Heart right ventricle (tissue), 16 donors: ENCODE data around the gene TMEM234. TPM values are rescaled to one million over a fixed set of nuclear protein-coding genes. Genes with fewer than 3 reads are reported as not detected.
A peak's percentile ranks its signal among the peaks of the same experiment; 100 is the strongest.
"Not testable (repeated sequence)": the region's sequence is repeated elsewhere in the genome, so short reads cannot be mapped to it uniquely, and the experiment has no call there.

Source experiments
- ATAC-seq, 8 donors: fragments of 200-7000 bp; cut with Tn5 transposase; one replicate each; pipeline ENCODE4 v1.9.1; 2020; ENCODE audit warnings: mild to moderate bottlenecking in 8 of 8, moderate library complexity in 8 of 8, moderate number of reproducible peaks in 1 of 8
- DNase-seq, 2 donors: peaks; one replicate each; pipeline ENCODE4 v3.0.0-alpha.2; 2020
- H3K27ac ChIP-seq, 10 donors: fragments of 200-600 bp; sonication (generic) in 2 of 10; one replicate each; pipeline versions ENCODE4 v1.5.0 to v1.8.0; 2020 to 2022; ENCODE audit warnings: mild to moderate bottlenecking in 3 of 10
- H3K27me3 ChIP-seq, 7 donors: fragments of 200-600 bp; one replicate each; pipeline ENCODE4 v1.8.0; 2021 to 2022; ENCODE audit warnings: mild to moderate bottlenecking in 2 of 7
- H3K36me3 ChIP-seq, 9 donors: fragments of 200-600 bp; sonication (generic) in 1 of 9; one replicate each; pipeline versions ENCODE4 v1.5.0 to v1.8.0; 2020 to 2022; ENCODE audit warnings: mild to moderate bottlenecking in 2 of 9
- H3K4me1 ChIP-seq, 9 donors: fragments of 200-600 bp; sonication (generic) in 1 of 9; one replicate each; pipeline versions ENCODE4 v1.5.0 to v1.8.0; 2020 to 2022; ENCODE audit warnings: mild to moderate bottlenecking in 4 of 9
- H3K4me3 ChIP-seq, 10 donors: fragments of 200-600 bp; sonication (generic) in 2 of 10; one replicate each; pipeline versions ENCODE4 v1.5.0 to v1.8.0; 2020 to 2022; ENCODE audit warnings: mild to moderate bottlenecking in 7 of 10, moderate library complexity in 2 of 10
- H3K9me3 ChIP-seq, 11 donors: fragments of 200-600 bp in 10 of 11; sonication (generic) in 2 of 11; one replicate each; pipeline versions ENCODE4 v1.5.0 to v1.8.0; 2013 to 2022; ENCODE audit warnings: mild to moderate bottlenecking in 2 of 11, control low read depth in 1 of 11, moderate library complexity in 1 of 11
- WGBS, 2 donors: extraction: QIAGEN DNeasy Blood & Tissue Kit; methylation state at CpG; one replicate each; pipeline ENCODE4 v1.1.7; 2013; ENCODE audit warnings: inconsistent platforms in 1 of 2; 5-methylcytosine and 5-hydroxymethylcytosine counted together
- intact Hi-C, 10 donors: fragments of 100-400 bp; cut with DNase I; formaldehyde crosslinking; loops; one replicate each; pipeline versions ENCODE4 v1.11.1 to v1.14.2; 2022
- polyA plus RNA-seq, 2 donors: library from polyadenylated mRNA; stranded (reverse); fragments of 200-250 nt; gene quantifications; one replicate each; pipeline ENCODE4 v1.2.3, GENCODE V29; 2013
- total RNA-seq, 10 donors: library from RNA; stranded (reverse); fragmentation: NEBNext Ultra II Directional in 3 of 10; extraction: Animal tissue kit (Norgen Biotek cat#: 25700) in 3 of 10; gene quantifications; one replicate each; pipeline versions ENCODE4 v1.2.1 to v1.2.4, GENCODE V29; 2021 to 2023
- TF ChIP-seq, protein P1 (sequence below), 9 donors: fragments of 200-600 bp; sonication (generic) in 2 of 9; IDR thresholded peaks; one replicate each; pipeline versions ENCODE4 v1.5.0 to v1.8.0; 2021 to 2022; ENCODE audit warnings: antibody characterized with exemption in 9 of 9, mild to moderate bottlenecking in 5 of 9, moderate library complexity in 1 of 9
- donor health status: Arrhythmogenic right ventricular cardiomyopathy.
- donor health status: ischemic (EF 13 %, LVEDD 7.1; RV severe dilation, severe dysfunction).
- donor health status: healthy with polysubstance abuse.
- donor health status: DM: no; HTN: yes; CAD: no.
- donor health status: DM: no; HTN: no; CAD: no.
- donor health status: ischemic (EF 25% LVEDD 6.9; RV normal size, moderate dysfunction).
- donor health status: ischemic (EF 25% LVEDD 5.7; RV mildly dilated, moderate dysfunction).
- donor health status: healthy.
- donor health status: DM: yes; HTN: yes; CAD: no.
- donor health status: Ischemic cardiomyopathy.
- donor health status: ischemic (EF 35%, LVEDD 5.7; RV mildly dilated, moderate dysfunction).
- donor health status: nonischemic (EF 11% LVEDD 7.7; RV severe dilation, severe dysfunction).
- donor health status: DM: yes; HTN: yes; CAD: no.
- donor health status: PGD.
- donor health status: ischemic (EF 29% LVEDD 5.4; RV normal size, mild dysfunction).
- donor health status: nonischemic (EF 23%, LVEDD 6.1; RV moderate dilation, normal function).

TMEM234 gene
- total and polyA plus RNA-seq, 12 donors: 8.1 to 19.6 (median 11.3) TPM

DNA sequence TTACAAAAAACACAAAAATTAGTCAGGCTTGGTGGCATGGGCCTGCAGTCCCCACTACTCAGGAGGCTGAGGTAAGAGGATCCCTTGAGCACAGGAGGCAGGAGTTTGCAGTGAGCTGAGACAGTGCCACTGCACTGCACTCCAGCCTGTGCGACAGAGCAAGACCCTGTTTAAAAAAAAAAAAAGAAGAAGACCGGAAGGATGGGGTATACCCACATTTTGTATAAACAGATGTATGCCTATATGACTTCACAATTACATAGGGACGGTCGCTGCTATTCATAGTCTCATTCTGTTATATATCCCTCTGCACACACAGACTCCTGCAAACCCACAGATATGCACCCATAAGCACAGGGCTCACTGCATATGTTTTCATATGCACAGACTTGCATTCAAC lies 41.6 kb upstream of the TMEM234 start:
- WGBS, 2 donors: 90 to 91% methylated on average over 4 of the region's 4 CpGs

DNA sequence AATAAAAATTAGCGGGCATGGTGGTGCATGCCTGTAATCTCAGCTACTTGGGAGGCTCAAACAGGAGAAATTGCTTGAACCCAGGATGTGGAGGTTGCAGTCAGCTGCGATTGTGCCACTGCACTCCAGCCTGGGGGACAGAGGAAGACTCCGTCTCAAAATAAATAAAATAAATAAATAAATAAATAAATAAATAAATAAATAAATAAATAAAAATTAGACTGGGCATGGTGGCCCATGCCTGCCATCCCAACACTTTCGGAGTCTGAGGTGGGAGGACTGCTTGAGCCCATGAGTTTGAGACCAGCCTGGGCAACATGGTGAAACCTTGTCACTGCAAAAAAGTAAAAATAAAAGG lies 41.1 kb upstream of the TMEM234 start:
- 95 to 96% methylated on average over 4 of the region's 4 CpGs for WGBS, 2 donors
- ATAC-seq, H3K9me3 ChIP-seq, H3K27ac ChIP-seq, H3K27me3 ChIP-seq, DNase-seq, H3K36me3 ChIP-seq, H3K4me3 ChIP-seq, intact Hi-C loops: not testable (repeated sequence)
- peaks cover 0 to 18% (median 0%) of the 10 kb centered on the region in 9 donors for H3K4me1 ChIP-seq

More for the DNA sequence above, 41.6 kb upstream of the TMEM234 start:
- Histone ChIP-seq H3K27ac (no peak overlapping the region), H3K27me3 (no peaks in the 10 kb centered on the region), H3K36me3 (no peaks in the 10 kb centered on the region), H3K9me3 (no peaks in the 10 kb centered on the region), H3K4me3 (no peak overlapping the region), H3K4me1 (peaks cover 0 to 18% (median 0%) of the 10 kb centered on the region in 9 donors)
- DNase-seq (no peak), ATAC-seq (no peak)
- intact Hi-C loops: no loop called here
- TF ChIP-seq, protein P1, sequence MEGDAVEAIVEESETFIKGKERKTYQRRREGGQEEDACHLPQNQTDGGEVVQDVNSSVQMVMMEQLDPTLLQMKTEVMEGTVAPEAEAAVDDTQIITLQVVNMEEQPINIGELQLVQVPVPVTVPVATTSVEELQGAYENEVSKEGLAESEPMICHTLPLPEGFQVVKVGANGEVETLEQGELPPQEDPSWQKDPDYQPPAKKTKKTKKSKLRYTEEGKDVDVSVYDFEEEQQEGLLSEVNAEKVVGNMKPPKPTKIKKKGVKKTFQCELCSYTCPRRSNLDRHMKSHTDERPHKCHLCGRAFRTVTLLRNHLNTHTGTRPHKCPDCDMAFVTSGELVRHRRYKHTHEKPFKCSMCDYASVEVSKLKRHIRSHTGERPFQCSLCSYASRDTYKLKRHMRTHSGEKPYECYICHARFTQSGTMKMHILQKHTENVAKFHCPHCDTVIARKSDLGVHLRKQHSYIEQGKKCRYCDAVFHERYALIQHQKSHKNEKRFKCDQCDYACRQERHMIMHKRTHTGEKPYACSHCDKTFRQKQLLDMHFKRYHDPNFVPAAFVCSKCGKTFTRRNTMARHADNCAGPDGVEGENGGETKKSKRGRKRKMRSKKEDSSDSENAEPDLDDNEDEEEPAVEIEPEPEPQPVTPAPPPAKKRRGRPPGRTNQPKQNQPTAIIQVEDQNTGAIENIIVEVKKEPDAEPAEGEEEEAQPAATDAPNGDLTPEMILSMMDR (IDR thresholded peaks at IDR 0.05): no peak

DNA sequence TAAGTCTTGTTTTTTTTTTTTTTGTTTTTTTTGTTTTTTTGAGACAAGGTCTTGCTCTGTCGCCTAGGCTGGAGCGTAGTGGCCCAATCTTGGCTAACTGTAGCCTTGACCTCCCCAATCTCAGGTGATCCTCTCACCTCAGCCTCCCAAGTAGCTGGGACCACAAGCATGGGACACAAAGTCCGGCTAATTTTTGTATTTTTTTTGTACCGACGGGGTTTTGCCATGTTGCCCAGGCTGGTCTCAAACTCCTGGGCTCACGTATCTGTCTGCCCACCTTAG lies 35.0 kb upstream of the TMEM234 start:
- peaks cover 0 to 14% (median 9%) of the 10 kb centered on the region in 9 donors for H3K4me1 ChIP-seq
- H3K9me3 ChIP-seq: no peaks in the 10 kb centered on the region
- ATAC-seq: no peak
- H3K36me3 ChIP-seq: no peaks in the 10 kb centered on the region
- peaks cover 0 to 6% (median 0%) of the 10 kb centered on the region in 7 donors for H3K27me3 ChIP-seq
- H3K27ac ChIP-seq: peak overlapping the region in 1 of 10 donors; percentile 92
- TF ChIP-seq, protein P1 (IDR thresholded peaks at IDR 0.05): no peak
- intact Hi-C loops: no loop called here
- no peak overlapping the region for H3K4me3 ChIP-seq
- 94 to 98% methylated on average over 6 of the region's 6 CpGs for WGBS, 2 donors
- DNase-seq: no peak

DNA sequence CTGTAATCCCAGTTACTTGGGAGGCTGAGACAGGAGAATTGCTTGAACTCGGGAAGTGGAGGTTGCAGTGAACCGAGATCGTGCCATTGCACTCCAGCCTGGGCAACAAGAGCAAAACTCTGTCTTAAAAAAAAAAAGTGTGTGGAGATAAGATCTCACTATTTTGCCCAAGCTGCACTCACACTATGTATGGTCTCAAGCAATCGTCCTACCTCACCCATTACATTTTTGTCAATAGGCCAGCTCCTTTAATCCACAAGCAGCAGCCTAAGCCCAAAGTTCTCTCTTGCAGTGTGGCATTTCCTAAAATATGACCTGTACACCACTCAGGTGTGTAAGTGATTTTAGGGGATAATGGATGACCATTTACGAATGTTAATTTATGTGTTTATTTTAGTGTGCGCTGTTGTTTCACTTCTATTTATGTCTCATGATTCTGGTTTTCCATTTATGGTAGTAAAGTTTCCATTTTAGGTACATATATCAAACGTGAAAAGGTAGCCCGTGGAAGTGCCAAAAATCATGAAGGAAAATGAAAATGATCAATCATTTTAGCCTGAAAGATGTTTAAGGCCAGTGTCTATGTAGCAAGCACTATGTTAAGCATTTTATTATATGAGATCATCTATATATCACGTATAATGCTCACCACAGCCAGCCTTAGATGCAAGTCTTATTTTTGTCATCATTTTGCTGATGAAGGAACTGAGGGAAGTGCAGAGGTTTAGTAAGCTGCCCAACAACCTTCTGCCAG lies 34.5 kb upstream of the TMEM234 start:
- ATAC-seq: no peak
- Histone ChIP-seq H3K4me3 (peak overlapping the region in 1 of 10 donors; percentile 54), H3K36me3 (no peaks in the 10 kb centered on the region), H3K9me3 (no peaks in the 10 kb centered on the region), H3K27ac (peak overlapping the region in 1 of 10 donors; percentile 92), H3K27me3 (peaks cover 0 to 6% (median 0%) of the 10 kb centered on the region in 7 donors), H3K4me1 (peaks cover 0 to 18% (median 13%) of the 10 kb centered on the region in 9 donors)
- DNase-seq: no peak
- TF ChIP-seq, protein P1 (IDR thresholded peaks at IDR 0.05): no peak
- WGBS, 2 donors: 83 to 88% methylated on average over 9 of the region's 9 CpGs
- intact Hi-C loops: no loop called here
